GM10266 (cell line): ENCODE data around the gene HIGD1A.

ENCODE experiments used
- DNase-seq: peaks from one replicate; pipeline ENCODE4 v3.0.0; 2012; ENCODE audit errors: extremely low spot score
- TF ChIP-seq, protein P1 (sequence below): IDR thresholded peaks from 2 replicates; pipeline ENCODE4 v1.5.1; 2012; ENCODE audit warnings: mild to moderate bottlenecking, low read depth; ENCODE audit not compliant: control insufficient read depth, insufficient read depth; ENCODE audit errors: missing control alignments

The HIGD1A gene

GRCh38 chr3:42796332-42796885 lies 7.9 kb downstream of the HIGD1A start:
- TF ChIP-seq, protein P1, sequence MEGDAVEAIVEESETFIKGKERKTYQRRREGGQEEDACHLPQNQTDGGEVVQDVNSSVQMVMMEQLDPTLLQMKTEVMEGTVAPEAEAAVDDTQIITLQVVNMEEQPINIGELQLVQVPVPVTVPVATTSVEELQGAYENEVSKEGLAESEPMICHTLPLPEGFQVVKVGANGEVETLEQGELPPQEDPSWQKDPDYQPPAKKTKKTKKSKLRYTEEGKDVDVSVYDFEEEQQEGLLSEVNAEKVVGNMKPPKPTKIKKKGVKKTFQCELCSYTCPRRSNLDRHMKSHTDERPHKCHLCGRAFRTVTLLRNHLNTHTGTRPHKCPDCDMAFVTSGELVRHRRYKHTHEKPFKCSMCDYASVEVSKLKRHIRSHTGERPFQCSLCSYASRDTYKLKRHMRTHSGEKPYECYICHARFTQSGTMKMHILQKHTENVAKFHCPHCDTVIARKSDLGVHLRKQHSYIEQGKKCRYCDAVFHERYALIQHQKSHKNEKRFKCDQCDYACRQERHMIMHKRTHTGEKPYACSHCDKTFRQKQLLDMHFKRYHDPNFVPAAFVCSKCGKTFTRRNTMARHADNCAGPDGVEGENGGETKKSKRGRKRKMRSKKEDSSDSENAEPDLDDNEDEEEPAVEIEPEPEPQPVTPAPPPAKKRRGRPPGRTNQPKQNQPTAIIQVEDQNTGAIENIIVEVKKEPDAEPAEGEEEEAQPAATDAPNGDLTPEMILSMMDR: no peak
- DNase-seq: no peak

- TF ChIP-seq, protein P1: no peak
- no peak for DNase-seq
Observed at GRCh38 chr3:42795621-42796181, 8.6 kb downstream of the HIGD1A start.

DNA sequence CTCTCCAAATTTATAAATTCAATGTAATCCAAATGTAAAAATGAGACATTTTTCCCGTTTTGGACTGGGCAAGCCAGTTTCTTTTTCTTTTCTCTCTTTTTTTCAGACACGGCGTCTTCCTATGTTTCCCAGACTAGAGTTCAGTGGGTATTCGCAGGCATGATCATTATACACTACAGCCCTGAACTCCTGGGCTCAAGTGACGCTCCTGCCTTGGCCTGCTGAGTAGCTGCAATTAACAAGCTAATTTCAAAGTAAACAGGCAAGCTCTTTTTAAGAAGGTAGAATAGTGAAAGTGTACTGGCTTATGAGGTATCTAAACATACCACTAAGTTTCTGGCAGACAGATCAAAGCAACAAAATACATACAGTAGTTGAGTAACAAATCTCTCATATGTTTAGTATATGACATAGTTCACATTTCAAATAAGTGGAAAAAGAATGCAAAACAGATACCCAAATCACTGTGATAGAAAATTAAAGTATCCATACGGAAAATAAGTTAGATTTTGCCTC lies 13.5 kb downstream of the HIGD1A start:
- TF ChIP-seq, protein P1: no peak
- DNase-seq: no peak

GRCh38 chr3:42786631-42787030 lies 17.7 kb downstream of the HIGD1A start:
- no peak for DNase-seq
- TF ChIP-seq, protein P1: no peak

GRCh38 chr3:42786212-42786611 lies 18.1 kb downstream of the HIGD1A start:
- DNase-seq: no peak
- TF ChIP-seq, protein P1: no peak

GRCh38 chr3:42780892-42781700 lies 23.2 kb downstream of the HIGD1A start:
- DNase-seq: peak; percentile 56
- TF ChIP-seq, protein P1: peak; percentile 53

GRCh38 chr3:42780398-42780797 lies 23.9 kb downstream of the HIGD1A start:
- TF ChIP-seq, protein P1: no peak
- DNase-seq: no peak
